Breast epithelium (tissue), 3 donors: ENCODE measurements around the gene SALL4.

Source experiments
- CTCF ChIP-seq, 3 donors: fragments of 450-650 bp; IDR thresholded peaks; one replicate each; pipeline ENCODE4 v1.5.1; 2016 to 2017; ENCODE audit warnings: antibody characterized with exemption in 3 of 3, mild to moderate bottlenecking in 3 of 3, moderate library complexity in 3 of 3
- POLR2A ChIP-seq: fragments of 450-650 bp; IDR thresholded peaks from one replicate; pipeline ENCODE4 v1.6.1; 2016; ENCODE audit warnings: antibody characterized with exemption, mild to moderate bottlenecking, moderate library complexity
- POLR2AphosphoS5 ChIP-seq, 3 donors: sonication (generic); formaldehyde crosslinking; IDR thresholded peaks; one replicate each; pipeline ENCODE4 v1.6.1; 2017; ENCODE audit warnings: antibody characterized with exemption in 3 of 3

DNA sequence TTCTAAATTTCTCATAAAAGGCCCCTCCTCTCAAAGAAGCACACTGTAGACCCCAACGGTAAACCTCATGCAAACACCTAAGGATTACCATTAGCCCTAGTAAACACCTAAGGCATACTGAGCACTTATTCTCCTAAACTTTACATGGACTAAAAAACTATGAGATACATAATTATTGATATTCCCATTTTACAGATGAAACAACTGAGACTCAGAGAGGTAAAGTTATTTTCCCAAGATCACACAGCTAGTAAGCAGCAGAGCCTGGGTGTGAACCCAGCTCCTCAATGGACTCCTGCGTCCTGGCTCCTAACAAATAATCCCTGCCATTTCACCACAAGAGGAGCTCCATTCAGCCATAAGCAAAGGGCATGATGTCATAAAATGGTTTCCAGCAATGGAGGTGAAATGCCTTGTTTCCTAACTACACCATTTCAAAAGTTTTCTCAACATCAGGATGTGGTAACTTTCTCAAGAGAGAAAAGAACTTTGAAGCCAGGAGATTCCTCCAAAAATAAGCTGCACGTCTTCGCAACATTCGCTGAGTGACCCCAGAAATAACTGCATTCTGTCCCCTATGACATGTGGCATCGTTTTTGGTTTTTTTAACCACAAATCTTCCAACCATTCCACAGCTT lies 38.2 kb downstream of the SALL4 start:
- TF ChIP-seq POLR2AphosphoS5 (IDR thresholded peaks at IDR 0.05) (peak in 1 of 3 donors; percentile 13), CTCF (IDR thresholded peaks at IDR 0.05) (no peak), POLR2A (no peak)
